Spinal cord (tissue), 10 donors: ENCODE results near the gene PSMD9. TPM values are rescaled to one million over a fixed set of nuclear protein-coding genes. Genes with fewer than 3 reads are reported as not detected.

Experiments
- DNase-seq, 6 donors: peaks; one replicate each; pipeline versions ENCODE4 v3.0.0 to v3.0.0-alpha.2; 2013 to 2015; ENCODE audit warnings: low spot score in 6 of 6, low read depth in 4 of 6
- H3K27ac ChIP-seq: one replicate; pipeline ENCODE4 v1.5.1; 2013; ENCODE audit warnings: low read depth, low read length, control low read depth
- H3K27me3 ChIP-seq: one replicate; pipeline ENCODE4 v1.6.1; 2013; ENCODE audit warnings: low read length; ENCODE audit not compliant: control insufficient read depth, insufficient read depth
- H3K36me3 ChIP-seq: one replicate; pipeline ENCODE4 v1.6.1; 2013; ENCODE audit warnings: low read length; ENCODE audit not compliant: control insufficient read depth, insufficient read depth
- H3K4me1 ChIP-seq: one replicate; pipeline ENCODE4 v1.6.1; 2013; ENCODE audit warnings: low read length; ENCODE audit not compliant: control insufficient read depth, insufficient read depth
- H3K4me3 ChIP-seq: one replicate; pipeline ENCODE4 v1.5.1; 2013; ENCODE audit warnings: low read depth, low read length, control low read depth
- H3K9me3 ChIP-seq: one replicate; pipeline ENCODE4 v1.6.1; 2013; ENCODE audit warnings: low read length; ENCODE audit not compliant: control insufficient read depth, insufficient read depth
- WGBS: methylation state at CpG from one replicate; pipeline ENCODE4 v1.1.5; 2013; ENCODE audit warnings: missing lambda C conversion rate; ENCODE audit not compliant: insufficient coverage; 5-methylcytosine and 5-hydroxymethylcytosine counted together
- polyA plus RNA-seq, 2 donors: library from polyadenylated mRNA; unstranded; fragments of 120-200 nt; gene quantifications; one replicate each; pipeline ENCODE4 v1.2.1, GENCODE V29; 2013; ENCODE audit not compliant: insufficient read length in 2 of 2
- total RNA-seq, 2 donors: library from RNA; depleted of rRNA in 1 of 2; stranded (reverse); fragments of 120-200 nt in 1 of 2; fragments of >200 nt in 1 of 2; gene quantifications; one replicate each; pipeline versions ENCODE4 v1.2.3 to v1.2.4, GENCODE V29; 2013 to 2014
- donor health status: healthy.

PSMD9 gene
- total and polyA plus RNA-seq, 4 donors, result 32.7 to 63.4 (median 53.4) TPM

GRCh38 chr12:121892673-121893561 lies 4.3 kb downstream of the PSMD9 start:
- Histone ChIP-seq H3K9me3 (no peaks in the 10 kb centered on the region), H3K4me1 (peaks cover 18% of the 10 kb centered on the region), H3K27me3 (peaks cover 2% of the 10 kb centered on the region), H3K27ac (no peak overlapping the region), H3K4me3 (no peak overlapping the region), H3K36me3 (peaks cover 37% of the 10 kb centered on the region)
- WGBS, result 87% methylated on average over 7 of the region's 13 CpGs
- DNase-seq, result no peak

GRCh38 chr12:121893961-121894460 lies 5.4 kb downstream of the PSMD9 start:
- no CpG with 5 or more reads among the region's 1 CpG for WGBS
- Histone ChIP-seq H3K36me3 (peaks cover 39% of the 10 kb centered on the region), H3K9me3 (no peaks in the 10 kb centered on the region), H3K27ac (no peak overlapping the region), H3K4me3 (no peak overlapping the region), H3K4me1 (peaks cover 18% of the 10 kb centered on the region), H3K27me3 (no peaks in the 10 kb centered on the region)
- no peak for DNase-seq

- Histone ChIP-seq H3K4me3 (no peak overlapping the region), H3K4me1 (peaks cover 13% of the 10 kb centered on the region), H3K27me3 (no peaks in the 10 kb centered on the region), H3K9me3 (no peaks in the 10 kb centered on the region), H3K27ac (no peak overlapping the region), H3K36me3 (peaks cover 45% of the 10 kb centered on the region)
- WGBS, result no CpG with 5 or more reads among the region's 7 CpGs
- peak in 2 of 6 donors; percentile 30 to 55 for DNase-seq
Observed at GRCh38 chr12:121894633-121895032, 6.0 kb downstream of the PSMD9 start.

GRCh38 chr12:121898287-121898686 lies 9.7 kb downstream of the PSMD9 start:
- 100% methylated on average over 1 of the region's 5 CpGs for WGBS
- no peak for DNase-seq
- H3K4me1 ChIP-seq, result peaks cover 3% of the 10 kb centered on the region
- no peaks in the 10 kb centered on the region for H3K27me3 ChIP-seq
- H3K9me3 ChIP-seq, result no peaks in the 10 kb centered on the region
- peaks cover 74% of the 10 kb centered on the region for H3K36me3 ChIP-seq
- no peak overlapping the region for H3K4me3 ChIP-seq
- H3K27ac ChIP-seq, result no peak overlapping the region

GRCh38 chr12:121899590-121899989 lies 11.0 kb downstream of the PSMD9 start:
- no peaks in the 10 kb centered on the region for H3K9me3 ChIP-seq
- WGBS, result 97% methylated on average over 14 of the region's 14 CpGs
- H3K4me1 ChIP-seq, result no peaks in the 10 kb centered on the region
- DNase-seq, result no peak
- H3K27me3 ChIP-seq, result no peaks in the 10 kb centered on the region
- peaks cover 78% of the 10 kb centered on the region for H3K36me3 ChIP-seq
- H3K4me3 ChIP-seq, result no peak overlapping the region
- no peak overlapping the region for H3K27ac ChIP-seq

GRCh38 chr12:121903202-121903601 lies 14.6 kb downstream of the PSMD9 start:
- Histone ChIP-seq H3K4me1 (no peaks in the 10 kb centered on the region), H3K4me3 (no peak overlapping the region), H3K9me3 (no peaks in the 10 kb centered on the region), H3K27me3 (no peaks in the 10 kb centered on the region), H3K27ac (no peak overlapping the region), H3K36me3 (peaks cover 75% of the 10 kb centered on the region)
- WGBS, result 90% methylated on average over 1 of the region's 2 CpGs
- no peak for DNase-seq

GRCh38 chr12:121905746-121906145 lies 17.2 kb downstream of the PSMD9 start:
- Histone ChIP-seq H3K4me3 (no peak overlapping the region), H3K27me3 (no peaks in the 10 kb centered on the region), H3K36me3 (peaks cover 79% of the 10 kb centered on the region), H3K27ac (no peak overlapping the region), H3K4me1 (no peaks in the 10 kb centered on the region), H3K9me3 (no peaks in the 10 kb centered on the region)
- no CpG with 5 or more reads among the region's 4 CpGs for WGBS
- DNase-seq, result no peak

GRCh38 chr12:121908702-121909101 lies 20.1 kb downstream of the PSMD9 start:
- Histone ChIP-seq H3K27ac (no peak overlapping the region), H3K36me3 (peaks cover 66% of the 10 kb centered on the region), H3K4me1 (no peaks in the 10 kb centered on the region), H3K27me3 (no peaks in the 10 kb centered on the region), H3K9me3 (no peaks in the 10 kb centered on the region), H3K4me3 (no peak overlapping the region)
- DNase-seq, result no peak
- WGBS, result 71% methylated on average over 2 of the region's 2 CpGs

- Histone ChIP-seq H3K27me3 (no peaks in the 10 kb centered on the region), H3K36me3 (peaks cover 77% of the 10 kb centered on the region), H3K4me3 (no peak overlapping the region), H3K9me3 (no peaks in the 10 kb centered on the region), H3K27ac (no peak overlapping the region), H3K4me1 (peaks cover 4% of the 10 kb centered on the region)
- no peak for DNase-seq
- 94% methylated on average over 8 of the region's 14 CpGs for WGBS
Observed at GRCh38 chr12:121911824-121912585, 23.4 kb downstream of the PSMD9 start.
